Keratinocyte (primary cell): ENCODE data around the gene SPTLC3.

Source experiments
- CTCF ChIP-seq, 3 experiments: IDR thresholded peaks in 1 of 3; conservative IDR thresholded peaks in 1 of 3; optimal IDR thresholded peaks in 1 of 3; 2 replicates in 2 of 3; 3 replicates in 1 of 3; pipeline versions ENCODE3 to v1.5.1; 2011; ENCODE audit warnings: low read length in 3 of 3, mild to moderate bottlenecking in 3 of 3, moderate library complexity in 2 of 3, control low read depth in 1 of 3, inconsistent platforms in 1 of 3; ENCODE audit not compliant: insufficient read depth in 2 of 3; ENCODE audit errors: extremely low read depth in 1 of 3
- EZH2 ChIP-seq: IDR thresholded peaks from one replicate; pipeline ENCODE4 v1.6.1; 2012; ENCODE audit warnings: inconsistent platforms, mild to moderate bottlenecking, low read length, moderate library complexity

GRCh38 chr20:13024596-13024995, 15.8 kb downstream of the SPTLC3 start:
- TF ChIP-seq CTCF (optimal IDR thresholded peaks at IDR 0.05 in 1 of 3, IDR thresholded peaks at IDR 0.05 in 1 of 3, conservative IDR thresholded peaks at IDR 0.05 in 1 of 3; ENCODE audit: extremely low read depth in 1 of 3, insufficient read depth in 2 of 3, low read length in 3 of 3) (no peak), EZH2 (no peak)
